Testis (tissue), 3 donors: ENCODE measurements around the gene CCDC70. TPM values are rescaled to one million over a fixed set of nuclear protein-coding genes. Genes with fewer than 3 reads are reported as not detected.

Source experiments
- DNase-seq: peaks from one replicate; pipeline ENCODE4 v3.0.0-alpha.2; 2019
- H3K27ac ChIP-seq, 2 donors: fragments of 200-600 bp; sonication (generic); one replicate each; pipeline ENCODE4 v1.5.1; 2019
- H3K27me3 ChIP-seq: fragments of 200-600 bp; sonication (generic); one replicate; pipeline ENCODE4 v1.5.1; 2019
- H3K36me3 ChIP-seq: fragments of 200-600 bp; sonication (generic); one replicate; pipeline ENCODE4 v1.5.1; 2017; ENCODE audit warnings: low read depth; ENCODE audit errors: missing control alignments
- H3K4me1 ChIP-seq: fragments of 200-600 bp; sonication (generic); one replicate; pipeline ENCODE4 v1.5.1; 2019
- H3K4me3 ChIP-seq, 2 donors: fragments of 200-600 bp; sonication (generic); one replicate each; pipeline ENCODE4 v1.5.1; 2017 to 2019
- H3K9me3 ChIP-seq: fragments of 200-600 bp; sonication (generic); one replicate; pipeline ENCODE4 v1.5.1; 2017
- CTCF ChIP-seq, 3 experiments: fragments of 450-650 bp in 2 of 3; fragments of 200-600 bp in 1 of 3; sonication (generic) in 1 of 3; IDR thresholded peaks; one replicate each; pipeline ENCODE4 v1.5.1; 2016 to 2019; ENCODE audit warnings: antibody characterized with exemption in 3 of 3, mild to moderate bottlenecking in 2 of 3, moderate library complexity in 1 of 3
- POLR2A ChIP-seq: fragments of 450-650 bp; IDR thresholded peaks from one replicate; pipeline ENCODE4 v1.6.1; 2017; ENCODE audit warnings: antibody characterized with exemption, mild to moderate bottlenecking, moderate library complexity
- WGBS, 2 donors: methylation state at CpG; one replicate each; pipeline ENCODE4 v1.1.5; 2018; 5-methylcytosine and 5-hydroxymethylcytosine counted together
- intact Hi-C: fragments of 100-400 bp; cut with DNase I; formaldehyde crosslinking; loops from one replicate; pipeline ENCODE4 v1.15.1; 2023; ENCODE audit warnings: low total_unique reads
- polyA plus RNA-seq: library from polyadenylated mRNA; stranded (reverse); fragments of 350-450 nt; fragmentation: Illumina TruSeq; extraction: RNeasy Lipid Tissue Mini Kit (QIAGEN cat#74804); gene quantifications from one replicate; pipeline ENCODE4 v1.2.3, GENCODE V29; 2014; ENCODE audit warnings: low read depth, low replicate concordance; ENCODE audit not compliant: insufficient read depth
- total RNA-seq, 2 donors: library from RNA; depleted of rRNA; stranded (reverse); fragments of >200 nt; gene quantifications; one replicate each; pipeline ENCODE4 v1.2.3, GENCODE V29; 2016

CCDC70 gene
- total and polyA plus RNA-seq, 3 donors from 2014 or later, result 35.7 to 175 (median 82.2) TPM

- H3K36me3 ChIP-seq, result no peaks in the 10 kb centered on the region
- no peak for DNase-seq
- 91 to 94% methylated on average over 6 of the region's 6 CpGs for WGBS, 2 donors
- intact Hi-C loops, result no loop called here
- H3K27ac ChIP-seq, result no peak overlapping the region
- no peak for TF ChIP-seq POLR2A
- TF ChIP-seq CTCF (IDR thresholded peaks at IDR 0.05), result no peak
- H3K27me3 ChIP-seq, result no peaks in the 10 kb centered on the region
- H3K9me3 ChIP-seq, result no peaks in the 10 kb centered on the region
- H3K4me3 ChIP-seq, result no peak overlapping the region
- no peaks in the 10 kb centered on the region for H3K4me1 ChIP-seq
Observed at GRCh38 chr13:51873117-51873798, 11.5 kb downstream of the CCDC70 start.

DNA sequence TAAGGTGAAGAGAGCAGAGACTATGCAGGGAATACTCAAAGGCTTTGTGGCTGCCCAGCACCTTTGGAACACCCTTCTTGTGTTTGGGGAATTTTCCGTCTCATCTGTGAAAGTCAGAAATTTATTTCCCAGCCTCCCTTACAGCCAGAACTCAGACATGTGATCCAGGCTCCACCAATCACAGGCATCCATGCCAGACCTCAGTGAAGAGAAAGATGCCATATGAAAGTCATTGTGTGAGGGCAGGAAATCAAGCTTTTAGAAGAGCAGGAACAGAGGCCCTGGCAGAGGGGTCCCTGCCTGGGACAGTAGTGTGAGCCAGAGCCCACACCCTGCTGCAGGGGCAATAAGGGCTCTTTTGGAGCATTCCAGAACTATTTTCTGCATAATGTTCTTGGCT is 12.1 kb downstream of the CCDC70 start:
- no peaks in the 10 kb centered on the region for H3K4me1 ChIP-seq
- no peak overlapping the region for H3K27ac ChIP-seq
- H3K27me3 ChIP-seq, result no peaks in the 10 kb centered on the region
- no peak for TF ChIP-seq POLR2A
- no peak for TF ChIP-seq CTCF (IDR thresholded peaks at IDR 0.05)
- 93 to 100% methylated on average over 1 of the region's 1 CpG for WGBS, 2 donors
- DNase-seq, result no peak
- H3K4me3 ChIP-seq, result no peak overlapping the region
- no peaks in the 10 kb centered on the region for H3K36me3 ChIP-seq
- H3K9me3 ChIP-seq, result no peaks in the 10 kb centered on the region
- intact Hi-C loops, result no loop called here

DNA sequence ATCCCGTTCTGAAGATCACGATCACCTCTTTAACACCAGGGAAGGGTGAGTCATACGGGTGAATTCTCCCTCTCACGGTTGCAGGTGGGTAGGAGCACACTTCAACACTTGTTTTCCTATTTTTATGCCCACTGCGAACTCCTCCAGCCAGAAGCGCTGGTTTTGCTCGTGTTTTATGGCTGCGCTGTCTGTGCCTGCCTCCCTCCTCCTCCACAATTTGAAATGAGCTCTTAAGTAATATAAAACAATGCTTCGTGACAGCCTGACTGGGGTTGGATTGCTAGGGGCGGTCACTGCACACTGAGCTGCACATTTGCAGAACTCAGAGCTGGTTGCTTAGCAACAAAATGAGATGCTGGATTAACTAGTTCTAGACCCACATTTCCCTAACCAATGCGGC is 12.9 kb downstream of the CCDC70 start:
- 65 to 69% methylated on average over 11 of the region's 11 CpGs for WGBS, 2 donors
- no peak for DNase-seq
- no peak overlapping the region for H3K4me3 ChIP-seq
- no peaks in the 10 kb centered on the region for H3K9me3 ChIP-seq
- H3K4me1 ChIP-seq, result no peaks in the 10 kb centered on the region
- no peak overlapping the region for H3K27ac ChIP-seq
- H3K27me3 ChIP-seq, result no peaks in the 10 kb centered on the region
- TF ChIP-seq CTCF (IDR thresholded peaks at IDR 0.05) (no peak), POLR2A (no peak)
- H3K36me3 ChIP-seq, result no peaks in the 10 kb centered on the region
- intact Hi-C loops, result no loop called here

DNA sequence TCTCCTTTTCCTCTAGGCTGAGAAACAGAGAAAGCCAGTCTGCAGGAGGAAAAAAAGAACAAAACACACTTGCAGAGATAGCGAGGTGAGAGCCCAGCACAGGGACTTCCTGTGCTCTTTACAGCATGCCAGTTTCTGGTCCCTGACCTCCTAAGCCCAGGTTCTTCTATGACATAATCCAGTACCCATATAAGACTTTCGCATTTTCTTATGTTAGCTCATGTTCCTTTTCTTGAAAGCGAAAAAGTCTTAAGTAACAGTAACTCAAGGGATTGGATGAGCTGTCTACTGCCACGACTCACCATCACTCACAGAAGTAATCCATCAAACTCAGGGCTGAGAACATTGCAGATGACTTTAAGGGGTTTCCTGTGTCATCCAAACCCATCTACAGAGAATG is 17.4 kb downstream of the CCDC70 start:
- Histone ChIP-seq H3K4me3 (no peak overlapping the region), H3K4me1 (no peaks in the 10 kb centered on the region), H3K27me3 (no peaks in the 10 kb centered on the region), H3K36me3 (no peaks in the 10 kb centered on the region), H3K9me3 (no peaks in the 10 kb centered on the region), H3K27ac (no peak overlapping the region)
- no peak for DNase-seq
- 83 to 84% methylated on average over 4 of the region's 4 CpGs for WGBS, 2 donors
- intact Hi-C loops, result no loop called here
- TF ChIP-seq CTCF (IDR thresholded peaks at IDR 0.05), result no peak
- TF ChIP-seq POLR2A, result no peak

DNA sequence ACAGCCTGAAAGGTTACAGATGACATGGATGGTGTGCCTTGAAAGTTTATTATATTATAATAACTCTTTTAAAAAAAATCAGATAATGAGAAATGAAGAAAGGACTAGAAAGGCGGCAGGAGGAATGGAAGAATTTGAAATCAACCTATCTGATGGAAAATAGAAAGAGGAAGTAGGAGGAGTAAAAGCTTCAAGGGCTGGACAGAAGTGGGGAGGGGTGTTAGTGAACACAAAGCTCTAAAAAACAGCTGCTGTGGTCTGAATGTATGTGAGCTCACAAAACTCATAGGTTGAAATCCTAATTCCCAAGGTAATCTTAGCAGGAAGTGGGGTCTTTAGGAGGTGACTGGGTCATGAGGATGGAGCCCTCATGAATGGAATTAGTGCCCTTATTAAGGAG is 19.5 kb downstream of the CCDC70 start:
- Histone ChIP-seq H3K4me3 (no peak overlapping the region), H3K36me3 (no peaks in the 10 kb centered on the region), H3K27me3 (no peaks in the 10 kb centered on the region), H3K4me1 (no peaks in the 10 kb centered on the region), H3K27ac (no peak overlapping the region), H3K9me3 (no peaks in the 10 kb centered on the region)
- TF ChIP-seq POLR2A, result no peak
- no peak for TF ChIP-seq CTCF (IDR thresholded peaks at IDR 0.05)
- 95 to 97% methylated on average over 1 of the region's 1 CpG for WGBS, 2 donors
- DNase-seq, result no peak
- intact Hi-C loops, result no loop called here
